ENCODE measurements around the gene SLC22A2.

Gene SLC22A2

GRCh38 chr6:160273196-160273595 is 14.6 kb upstream of the SLC22A2 start:
- DNase-seq: no peak

DNA sequence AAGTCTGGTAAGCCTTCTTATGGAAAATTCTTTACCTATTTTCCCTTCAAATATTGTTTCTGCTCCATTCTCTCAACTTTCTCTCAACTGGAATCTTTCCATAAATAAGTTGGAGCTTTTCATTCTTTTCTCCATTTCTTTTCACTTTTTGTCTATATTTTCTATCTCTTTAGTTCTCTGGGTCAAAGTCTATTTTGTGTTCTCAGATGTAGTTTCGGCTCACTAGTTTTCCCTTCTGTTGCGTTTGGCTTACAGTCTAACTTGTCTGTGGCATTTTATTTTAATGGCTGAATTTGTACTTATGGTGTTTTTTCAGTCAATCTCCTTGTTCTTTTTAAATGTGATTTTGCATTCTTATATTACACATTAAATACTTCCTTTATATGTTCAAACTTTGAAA is 14.1 kb upstream of the SLC22A2 start:
- no peak for DNase-seq

- no peak for DNase-seq
Measured at GRCh38 chr6:160270347-160270746, 11.7 kb upstream of the SLC22A2 start.

DNA sequence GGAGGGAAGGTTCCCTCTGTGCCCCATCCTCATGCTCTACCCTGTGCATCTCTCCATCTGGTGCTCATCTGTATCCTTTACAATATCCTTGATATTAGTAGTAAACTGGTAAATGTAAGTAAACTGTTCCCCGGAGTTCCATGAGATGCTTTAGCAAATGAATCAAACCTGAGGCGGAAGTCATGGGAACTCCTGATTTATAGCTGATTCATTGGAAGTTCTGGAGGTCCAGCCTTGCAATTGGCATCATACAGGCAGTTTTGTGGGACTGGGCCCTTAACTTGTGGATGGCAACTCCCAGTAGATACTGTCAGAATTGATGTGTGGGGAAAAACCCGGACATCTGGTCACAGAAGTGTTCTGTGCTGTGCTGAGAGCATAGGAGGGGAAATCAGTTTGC is 11.2 kb upstream of the SLC22A2 start:
- no peak for DNase-seq

DNA sequence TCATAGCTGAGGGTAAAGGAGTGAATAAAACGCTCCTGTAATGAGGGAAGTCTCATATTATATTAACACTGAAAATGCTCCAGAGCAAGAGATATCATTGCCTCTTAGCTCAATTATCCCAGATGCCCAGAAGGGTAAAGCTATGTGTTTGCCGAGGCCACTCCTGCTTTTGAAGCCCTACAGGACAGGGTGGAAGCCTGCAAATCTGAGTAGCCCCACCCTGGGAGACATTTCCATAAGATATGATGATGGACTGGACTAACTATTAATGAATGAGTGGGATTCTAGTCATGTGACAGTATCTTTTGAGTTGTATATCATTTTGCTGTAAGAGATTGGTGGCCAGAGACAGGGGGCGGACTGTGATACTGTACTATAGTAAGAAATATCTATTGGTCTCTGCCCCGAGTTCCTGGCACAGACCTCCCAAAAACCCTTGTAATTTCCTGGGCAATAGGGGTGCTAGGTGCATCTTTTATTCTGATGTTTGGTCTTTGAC is 10.5 kb upstream of the SLC22A2 start:
- DNase-seq: no peak

- no peak for DNase-seq
Measured at GRCh38 chr6:160267102-160267501, 8.5 kb upstream of the SLC22A2 start.

DNA sequence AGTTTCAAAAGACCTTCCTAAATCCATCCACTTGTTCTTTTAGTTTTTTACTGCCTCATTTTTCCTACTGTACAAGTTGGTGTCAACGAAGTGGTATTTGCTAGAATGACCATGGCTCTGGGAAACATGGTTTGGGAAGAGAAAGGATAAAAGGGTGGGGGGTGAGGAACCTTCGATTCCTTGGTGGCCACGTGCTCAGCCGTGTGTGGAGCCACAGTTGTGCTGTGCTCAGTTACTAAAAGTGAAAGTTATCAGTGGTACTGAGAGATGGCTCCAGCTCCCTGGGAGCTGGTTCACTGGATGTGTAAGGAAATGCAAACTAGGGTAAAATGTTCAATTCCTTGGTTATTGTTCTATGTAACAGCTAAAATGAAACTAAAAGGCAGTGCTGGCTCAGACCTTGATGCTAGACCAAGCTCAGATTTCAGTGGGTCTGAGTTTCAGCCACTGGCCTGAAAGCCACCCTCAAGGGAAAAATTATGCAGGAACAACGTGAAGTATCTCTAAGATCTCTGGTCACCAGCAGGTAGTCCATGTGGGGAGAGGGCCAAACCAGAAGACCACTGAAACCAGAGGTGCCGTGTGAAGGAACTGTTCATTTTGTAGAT is 7.4 kb upstream of the SLC22A2 start:
- no peak for DNase-seq

DNA sequence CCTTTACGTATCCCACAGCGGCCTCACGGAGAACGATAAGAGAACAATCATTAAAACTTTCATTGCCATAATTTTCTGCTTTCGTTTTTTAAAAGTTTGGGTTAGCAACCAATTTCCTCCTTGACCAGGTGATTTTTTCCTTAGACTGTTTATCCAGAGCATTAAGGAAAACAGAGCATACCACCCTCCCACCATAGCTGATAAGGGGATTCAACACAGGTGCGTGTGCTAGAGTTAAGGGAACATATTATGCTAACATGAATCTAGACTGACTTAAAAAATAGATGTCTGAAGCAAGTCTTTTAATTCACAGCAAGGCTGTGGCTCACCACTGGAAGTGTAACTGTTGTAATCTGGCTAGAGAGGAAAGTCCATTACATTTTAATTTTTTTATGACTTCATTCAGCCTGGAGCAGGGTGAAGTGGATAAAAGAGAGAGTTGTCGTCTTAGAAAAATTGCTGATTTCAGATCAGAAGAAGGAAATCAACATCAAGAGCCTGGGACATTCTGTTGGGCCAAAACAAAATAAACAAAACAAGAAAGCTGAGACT is 5.5 kb upstream of the SLC22A2 start:
- DNase-seq: no peak

DNA sequence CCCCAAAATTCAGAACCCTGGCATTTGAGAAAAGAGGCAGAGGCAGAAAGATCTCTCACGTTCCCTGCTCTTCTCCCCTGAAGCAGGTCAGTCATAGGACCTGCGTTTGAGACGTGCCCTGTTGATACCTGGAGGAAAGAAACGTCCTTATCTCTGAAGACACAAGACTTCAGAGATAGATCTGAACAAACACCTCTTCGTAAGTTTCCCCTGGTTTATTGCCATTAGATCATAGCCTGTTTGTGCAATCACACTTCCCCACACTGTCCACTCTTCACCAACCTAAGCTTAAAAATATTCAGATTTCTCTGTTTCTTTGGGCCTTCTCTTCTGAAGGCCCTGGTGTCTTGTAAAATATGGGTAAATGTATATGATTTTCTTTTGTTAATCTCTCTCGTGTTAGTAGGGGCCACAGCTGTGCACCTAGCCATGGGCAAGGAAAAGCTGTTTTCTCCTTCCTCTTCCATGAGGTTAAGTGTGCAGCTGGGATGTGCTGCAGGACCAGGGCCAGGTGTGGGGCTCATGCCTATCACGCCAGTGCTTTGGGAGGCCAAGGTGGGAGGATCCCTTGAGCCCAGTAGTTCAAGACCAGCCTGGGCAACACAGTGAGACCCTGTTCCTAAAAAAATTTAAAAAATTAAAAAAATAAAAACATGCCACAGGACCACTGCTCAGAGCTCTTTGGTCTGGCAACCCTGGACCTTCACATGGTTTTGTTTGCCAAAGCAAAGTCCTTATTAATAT is 4.7 kb upstream of the SLC22A2 start:
- DNase-seq: no peak

DNA sequence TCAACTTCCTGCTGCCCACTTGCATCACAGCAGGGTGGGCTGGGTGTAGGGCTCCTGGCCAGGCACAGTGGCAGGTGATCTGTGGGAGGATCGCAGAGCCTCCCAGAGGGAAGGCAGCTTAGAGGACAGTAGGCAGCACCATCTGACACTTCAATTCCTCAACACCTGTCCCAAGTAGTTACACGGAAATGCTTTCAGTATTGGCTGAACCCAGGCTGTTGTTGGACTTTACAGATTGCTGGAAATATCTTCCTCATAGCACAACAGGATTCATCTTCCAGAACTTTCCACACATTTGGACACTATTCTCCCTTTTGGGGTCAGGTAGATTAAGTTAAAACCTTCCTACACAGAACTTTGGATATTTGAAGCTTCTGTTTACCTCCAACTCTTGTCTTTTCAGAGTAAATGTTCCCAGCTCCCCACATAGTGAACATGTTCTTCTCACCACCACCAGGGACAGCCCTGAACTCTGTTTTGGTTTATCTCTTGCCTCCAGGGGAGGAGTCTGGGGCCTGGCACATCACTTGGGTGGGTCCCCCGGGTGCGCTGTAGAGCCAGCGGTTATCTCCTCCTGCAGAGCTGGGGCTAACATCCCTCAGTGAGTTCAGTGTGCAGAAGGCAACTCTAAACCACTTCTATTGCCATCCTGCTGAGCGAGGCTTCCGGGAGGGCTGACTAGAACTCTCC is 3.5 kb upstream of the SLC22A2 start:
- no peak for DNase-seq

DNA sequence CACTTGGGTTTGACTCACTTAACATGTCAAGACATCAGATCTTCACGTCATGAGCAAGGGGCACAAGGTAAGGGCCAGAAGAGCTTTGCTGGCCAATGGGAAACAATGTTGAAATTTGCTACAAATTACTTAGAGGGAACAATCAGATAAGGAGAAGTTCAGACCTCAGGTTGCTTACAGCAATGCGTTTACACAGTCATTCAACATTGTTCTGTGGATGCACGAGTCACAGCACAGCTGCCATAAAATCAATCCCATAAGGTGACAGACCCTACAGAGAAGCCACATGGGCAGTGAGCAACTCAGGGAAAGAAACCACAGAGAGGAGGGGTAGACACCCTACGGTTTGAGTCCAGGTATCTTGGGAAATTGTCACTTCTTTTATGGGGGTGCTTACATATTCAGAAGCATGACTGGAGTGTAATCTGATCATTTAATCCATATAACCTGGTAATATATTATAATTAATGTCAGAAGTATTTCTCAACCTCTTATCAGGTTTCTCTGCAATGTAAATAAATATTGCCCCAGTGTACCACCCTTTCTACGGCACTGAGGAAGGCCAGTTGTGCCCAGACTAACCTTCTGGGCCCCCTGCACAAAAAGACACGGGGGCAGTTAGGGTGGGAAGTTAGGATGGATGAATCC is 2.3 kb upstream of the SLC22A2 start:
- DNase-seq: no peak

DNA sequence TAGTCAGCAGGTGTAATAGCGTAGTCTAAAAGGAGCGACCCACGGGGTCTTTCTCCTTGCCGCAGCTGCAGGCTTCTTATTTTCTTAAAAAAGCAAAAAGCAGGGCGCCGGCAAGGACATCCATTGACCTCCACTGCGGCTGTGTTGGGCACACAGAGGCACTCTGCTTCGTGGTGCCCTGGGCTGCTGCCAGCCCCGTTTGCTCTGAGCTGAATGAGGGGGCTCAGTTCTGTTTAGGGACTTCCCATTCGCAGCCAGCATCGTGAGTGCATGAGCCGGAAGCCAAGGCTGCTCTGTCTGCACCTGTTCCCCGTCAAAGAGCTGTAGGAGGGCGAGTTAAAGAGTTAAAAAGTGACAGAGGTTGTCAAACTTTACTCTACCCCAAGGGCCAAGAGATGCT is 1.7 kb upstream of the SLC22A2 start:
- DNase-seq: no peak

- no peak for DNase-seq
Measured at GRCh38 chr6:160259598-160259997, 977 bp upstream of the SLC22A2 start.

- no peak for DNase-seq
Measured at GRCh38 chr6:160259143-160259425, 463 bp upstream of the SLC22A2 start.

- no peak for DNase-seq
Measured at GRCh38 chr6:160256445-160256844, 2.2 kb downstream of the SLC22A2 start.

DNA sequence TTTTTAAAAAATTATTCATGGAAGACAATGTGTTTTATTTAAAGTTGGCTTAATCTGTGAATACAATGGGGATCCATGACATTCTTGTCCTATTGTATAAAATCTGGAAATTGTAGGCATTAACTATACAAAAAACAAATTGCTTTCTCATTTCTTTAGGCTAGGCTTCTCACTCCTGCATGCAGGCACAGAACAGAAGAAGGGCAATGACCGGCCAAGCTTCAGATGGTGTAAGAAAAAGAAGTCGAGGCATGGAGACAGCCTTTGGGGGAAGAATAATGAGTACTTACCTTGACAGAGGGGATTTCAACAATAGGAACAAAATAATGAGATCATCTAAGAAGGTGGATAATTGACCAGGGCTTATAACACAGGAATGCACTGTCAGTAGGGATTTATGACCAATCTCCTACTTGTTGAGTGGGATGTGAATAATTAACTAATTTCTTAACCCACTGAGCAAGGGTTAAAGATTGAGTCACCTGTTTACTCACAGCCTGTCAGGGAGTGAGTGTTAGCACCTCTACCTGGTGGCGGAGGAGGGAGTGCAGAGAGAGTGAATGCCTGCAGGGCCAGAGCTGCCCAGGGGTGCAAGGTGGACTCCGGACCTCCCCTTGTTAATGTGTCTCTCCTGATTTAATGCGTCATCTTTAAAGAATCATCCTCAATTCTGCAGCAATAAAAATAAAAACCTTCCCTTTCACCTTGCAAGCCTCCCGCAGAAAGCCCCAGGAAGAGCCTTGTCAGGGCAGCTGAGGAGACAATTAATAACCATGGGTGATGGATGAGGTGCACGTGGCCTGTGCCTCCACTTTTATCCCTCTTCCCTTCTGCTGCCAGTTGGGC is 3.9 kb downstream of the SLC22A2 start:
- no peak for DNase-seq

DNA sequence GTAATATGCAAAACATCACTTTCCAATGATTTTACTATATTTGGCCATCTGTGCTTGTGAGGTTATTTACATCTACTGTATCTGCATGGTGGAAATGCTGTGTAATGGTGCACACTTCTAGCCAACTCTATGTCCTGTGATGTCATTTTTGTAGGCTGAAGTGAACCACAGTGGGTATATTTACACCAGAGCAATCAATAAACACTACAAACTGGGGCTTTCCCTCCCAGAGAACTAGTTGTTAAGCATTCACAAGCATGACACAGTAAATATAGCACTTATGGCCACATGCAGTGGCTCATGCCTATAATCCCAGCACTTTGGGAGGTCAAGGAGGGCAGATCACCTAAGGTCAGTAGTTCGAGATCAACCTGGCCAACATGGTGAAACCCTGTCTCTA is 4.9 kb downstream of the SLC22A2 start:
- no peak for DNase-seq

DNA sequence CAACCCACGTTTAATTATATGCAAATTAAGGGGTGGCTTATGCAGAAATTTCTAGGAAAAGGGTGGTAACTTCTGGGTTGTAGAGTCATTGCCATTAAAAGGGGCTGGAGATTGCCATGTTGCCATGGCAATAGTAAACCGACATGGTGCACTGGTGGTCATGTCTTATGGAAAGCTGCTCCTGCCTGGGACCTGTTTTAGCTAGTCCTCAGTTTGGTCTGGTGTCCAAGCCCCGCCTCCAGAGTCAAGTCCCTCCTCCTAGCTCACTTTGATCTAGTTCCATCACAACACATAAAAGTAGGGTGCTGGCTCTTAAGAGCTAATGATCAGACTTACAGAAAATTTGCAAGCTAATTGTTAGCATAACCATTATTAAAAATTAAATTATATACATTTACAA is 5.3 kb downstream of the SLC22A2 start:
- DNase-seq: no peak

DNA sequence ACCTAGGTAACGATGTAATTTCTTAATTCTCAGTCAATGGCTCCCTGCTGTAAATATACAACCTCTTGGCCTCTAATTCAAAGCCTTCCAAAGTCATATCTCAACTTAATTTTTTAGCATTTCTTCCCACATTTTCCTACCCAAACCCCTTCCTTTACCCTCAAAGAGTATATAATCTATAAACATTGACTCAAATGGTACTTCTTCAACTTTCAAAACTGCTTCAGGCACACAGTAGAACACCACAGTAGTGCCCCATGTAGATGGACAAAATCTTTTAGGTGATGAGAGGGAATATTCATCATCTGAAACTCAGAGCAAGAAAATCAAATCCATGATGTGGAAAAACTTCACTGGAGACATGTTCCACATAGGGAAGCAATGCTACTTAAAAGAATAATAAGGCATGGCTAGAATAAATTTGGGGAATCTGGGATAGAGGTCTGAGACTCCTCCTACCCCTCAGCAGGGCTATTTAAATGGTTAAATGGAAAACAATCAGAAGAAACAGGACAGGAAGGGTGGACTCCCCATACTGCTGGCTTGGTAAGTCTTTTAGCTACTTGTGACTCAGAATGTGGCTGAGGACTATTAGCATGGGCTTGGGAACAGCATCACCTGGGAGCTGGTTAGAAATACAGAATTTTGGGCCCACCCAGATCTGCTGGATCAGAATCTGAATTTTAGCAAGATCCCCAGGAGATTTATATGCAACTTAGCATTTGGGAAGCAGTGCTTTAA is 6.4 kb downstream of the SLC22A2 start:
- DNase-seq: no peak

DNA sequence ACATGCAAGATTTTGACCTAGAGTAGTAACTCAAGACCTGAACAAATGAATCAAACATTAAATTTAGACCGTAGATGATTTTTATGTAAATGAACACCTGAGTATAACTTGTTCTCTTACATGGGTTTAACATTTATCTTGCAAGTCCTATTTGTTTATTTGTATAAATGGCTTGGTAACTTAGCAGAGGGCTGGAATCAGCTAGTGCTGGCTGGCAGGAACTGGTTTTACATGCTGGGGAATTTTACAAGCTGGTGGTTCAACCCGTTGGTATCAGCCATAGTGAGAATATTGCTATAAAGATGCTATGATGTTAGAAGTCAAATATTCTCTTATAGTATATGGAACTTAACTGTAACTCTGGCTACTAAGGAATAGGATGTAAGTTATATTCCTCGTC is 8.9 kb downstream of the SLC22A2 start:
- no peak for DNase-seq

GRCh38 chr6:160248538-160248937 is 10.1 kb downstream of the SLC22A2 start:
- no peak for DNase-seq

DNA sequence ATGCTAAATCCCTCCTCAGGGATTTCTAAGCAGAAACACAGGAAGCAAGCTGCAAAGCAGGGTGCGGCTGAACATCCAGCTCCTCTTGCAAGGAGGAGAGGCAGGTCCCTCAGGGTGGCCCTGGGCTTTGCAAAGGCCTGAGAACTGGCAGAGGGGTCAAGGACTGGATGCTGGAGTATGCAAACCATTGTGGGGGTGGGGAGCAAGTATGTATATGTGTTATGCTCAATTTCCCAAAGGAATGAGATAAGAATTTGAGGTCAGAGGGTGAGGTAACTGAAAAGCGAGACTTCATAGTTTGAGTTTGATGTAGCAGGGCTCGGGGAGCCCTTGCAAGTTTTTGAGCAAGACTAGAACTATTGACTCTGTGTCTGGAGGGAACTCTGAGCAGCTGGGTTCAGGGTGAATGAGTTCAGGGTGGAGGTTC is 11.2 kb downstream of the SLC22A2 start:
- no peak for DNase-seq

All from T-helper 1 cell (primary cell).